ENCODE measurements around the gene ILF2. TPM values are rescaled to one million over a fixed set of nuclear protein-coding genes. Genes with fewer than 3 reads are reported as not detected.
A peak's percentile ranks its signal among the peaks of the same experiment; 100 is the strongest.
"Not testable (repeated sequence)": the region's sequence is repeated elsewhere in the genome, so short reads cannot be mapped to it uniquely, and the experiment has no call there.

ILF2 gene
- 295 and 319 TPM in 2 replicates for total RNA-seq (2014; rRNA removed)
- 235 TPM for polyA plus RNA-seq (2012)

DNA sequence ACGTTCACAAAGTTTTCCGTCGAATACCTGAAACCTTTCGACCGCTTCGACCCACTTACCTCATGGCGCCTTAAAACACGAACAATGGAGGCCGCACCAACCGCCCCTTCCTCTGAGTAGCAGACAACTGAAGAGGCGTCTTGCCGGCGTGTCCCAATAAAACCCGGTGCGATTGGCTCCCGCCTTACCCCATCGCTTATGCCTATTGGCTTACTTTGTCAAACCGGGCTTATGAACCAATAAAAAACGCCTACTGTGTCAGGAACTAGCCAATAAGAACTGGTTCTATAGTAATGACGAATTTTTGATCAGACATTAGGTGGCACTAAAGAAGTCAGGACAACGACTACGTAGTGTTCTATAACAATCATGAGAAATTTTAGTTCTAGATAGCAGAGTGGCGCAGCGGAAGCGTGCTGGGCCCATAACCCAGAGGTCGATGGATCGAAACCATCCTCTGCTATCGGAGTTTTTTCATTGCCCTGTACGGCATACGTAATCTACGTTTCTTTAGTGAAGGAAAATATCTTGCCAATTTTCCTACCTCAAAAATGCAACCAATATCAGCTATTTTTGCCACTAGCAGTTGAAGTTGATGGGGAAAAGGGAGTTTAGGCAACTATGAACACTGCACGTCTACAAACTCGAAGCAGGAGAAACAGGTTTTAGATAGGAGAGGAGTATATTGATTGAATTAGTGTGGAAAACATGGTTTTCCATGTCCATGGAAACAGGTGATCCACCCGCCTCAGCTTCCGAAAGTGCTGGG, at the start of gene ILF2:
Gene ILF2 (minus strand): TSS at position 135 of the 769 bp plus-strand sequence. CDS start 71 bp downstream, at position 64.
- DNase-seq (ENCODE audit: low read depth): peak; percentile 99

DNA sequence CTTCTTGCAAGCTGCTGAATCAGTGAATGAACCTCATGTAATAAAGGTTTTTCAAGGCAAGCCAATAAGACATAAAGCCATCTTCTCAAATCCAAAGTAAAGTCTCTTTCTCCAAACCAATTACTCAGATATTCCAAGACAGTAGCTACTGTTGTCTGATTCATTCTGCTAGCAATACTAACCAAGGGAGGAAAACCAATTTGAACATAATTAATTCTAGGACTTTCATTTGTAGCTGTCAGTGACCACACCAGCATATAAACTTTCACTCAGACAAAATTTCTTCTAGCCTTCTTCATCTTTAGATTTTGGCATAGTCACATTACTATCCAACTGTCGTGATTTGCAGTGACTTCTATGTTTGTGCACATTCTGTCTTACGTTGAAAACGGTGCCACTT, 46.5 kb upstream of the ILF2 start:
- DNase-seq (ENCODE audit: low read depth): no peak

DNA sequence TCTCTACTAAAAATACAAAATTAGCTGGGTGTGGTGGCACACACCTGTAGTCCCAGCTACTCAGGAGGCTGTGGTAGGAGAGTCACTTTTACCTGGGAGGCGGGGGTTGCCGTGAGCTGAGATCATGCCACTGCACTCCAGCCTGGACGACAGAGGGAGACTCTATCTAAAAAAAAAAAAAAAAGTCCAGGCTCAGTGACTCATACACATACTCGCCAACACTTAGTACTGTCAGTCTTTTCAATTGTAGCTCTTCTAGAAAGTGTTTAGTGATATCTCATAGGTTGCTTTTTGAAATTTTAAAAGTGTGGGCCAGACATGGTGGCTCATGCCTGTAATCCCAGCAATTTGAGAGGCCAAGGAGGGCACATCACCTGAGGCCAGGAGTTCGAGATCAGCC, 45.4 kb upstream of the ILF2 start:
- DNase-seq (ENCODE audit: low read depth): not testable (repeated sequence)

GRCh38 chr1:153711026-153711425, 40.2 kb upstream of the ILF2 start:
- DNase-seq (ENCODE audit: low read depth): no peak

DNA sequence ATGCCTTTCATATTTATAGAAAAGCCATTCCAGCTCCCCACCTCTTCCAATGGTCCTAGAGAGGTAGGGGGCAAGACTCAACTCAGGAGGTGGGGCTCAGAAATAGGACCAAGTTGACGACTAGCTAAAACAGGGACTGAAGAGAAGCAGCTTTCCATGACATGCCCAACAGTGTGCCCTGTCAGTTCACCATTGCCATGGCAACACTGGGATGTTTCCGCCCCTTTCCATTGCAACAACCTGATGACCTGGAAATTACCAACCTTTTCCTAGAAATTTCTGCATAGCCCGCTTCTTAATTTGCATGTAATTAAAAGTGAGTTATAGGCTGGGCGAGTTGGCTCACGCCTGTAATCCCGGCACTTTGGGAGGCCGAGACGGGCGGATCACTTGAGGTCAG, 34.7 kb upstream of the ILF2 start:
- DNase-seq (ENCODE audit: low read depth): no peak

- no peak for DNase-seq (ENCODE audit: low read depth)
Measured at GRCh38 chr1:153699768-153700167, 29.0 kb upstream of the ILF2 start.

GRCh38 chr1:153698923-153699714, 28.3 kb upstream of the ILF2 start:
- DNase-seq (ENCODE audit: low read depth): peak; percentile 12

DNA sequence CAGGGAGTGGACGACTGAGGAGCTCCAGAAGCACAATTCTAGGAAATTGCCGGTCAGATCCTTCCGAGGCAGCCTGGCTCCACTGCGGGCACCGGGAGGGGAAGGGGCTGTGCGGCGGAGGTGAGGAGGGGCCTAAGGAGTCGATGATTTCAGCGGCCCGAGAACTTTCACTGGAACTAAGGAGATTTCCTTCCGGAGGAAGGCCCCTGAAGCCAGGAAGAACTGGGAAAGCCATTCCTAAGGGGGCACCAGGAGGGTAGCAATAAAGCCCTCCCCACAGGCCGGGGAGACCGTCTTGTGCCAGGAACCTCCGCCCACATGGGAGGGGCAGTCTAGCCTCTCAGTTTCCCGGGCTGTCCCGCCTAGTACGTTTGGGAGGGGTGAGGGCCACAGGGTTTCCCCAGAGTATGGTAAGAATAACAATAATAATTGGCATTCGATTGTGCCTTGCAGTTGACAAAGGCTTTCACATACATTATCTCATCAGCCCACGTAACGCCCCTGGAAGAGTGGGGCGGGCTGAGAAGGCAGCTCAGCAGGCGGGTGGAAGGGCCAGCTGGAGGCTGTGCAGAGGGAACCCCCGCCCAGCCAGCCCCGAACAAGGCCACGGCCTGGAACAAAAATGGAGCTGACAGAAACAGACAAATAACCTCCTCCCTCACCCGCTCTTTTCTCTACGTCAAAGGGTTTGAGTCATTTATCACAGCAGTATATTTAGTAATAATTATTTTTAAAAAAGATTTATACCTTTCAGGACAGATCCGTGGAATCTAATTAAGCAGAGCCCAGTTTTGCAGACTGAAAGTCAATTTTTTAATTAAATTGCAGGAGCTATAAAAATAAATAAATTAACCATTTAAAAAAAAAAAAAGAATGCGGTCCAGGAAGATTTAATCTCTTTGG, 27.5 kb upstream of the ILF2 start:
- DNase-seq (ENCODE audit: low read depth): no peak

- DNase-seq (ENCODE audit: low read depth): no peak
Measured at GRCh38 chr1:153697191-153698019, 26.6 kb upstream of the ILF2 start.

DNA sequence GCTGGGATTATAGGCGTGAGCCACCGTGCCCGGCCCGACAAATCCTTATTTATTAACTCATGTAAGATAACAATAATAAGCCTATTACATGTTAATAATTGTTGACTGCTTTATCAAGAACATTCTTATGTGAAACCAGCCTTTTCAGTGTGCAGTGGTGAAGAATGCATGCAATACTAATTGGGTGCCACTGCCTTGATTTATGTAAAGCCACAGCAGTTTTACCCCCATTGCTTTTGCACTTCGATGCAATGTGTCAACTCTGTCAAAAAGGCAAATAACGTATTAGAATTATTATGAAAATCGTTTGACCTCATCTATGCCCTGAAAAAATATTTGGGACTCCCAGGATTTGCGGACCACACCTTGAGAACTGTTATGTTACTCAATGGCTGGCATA, 25.9 kb upstream of the ILF2 start:
- no peak for DNase-seq (ENCODE audit: low read depth)

DNA sequence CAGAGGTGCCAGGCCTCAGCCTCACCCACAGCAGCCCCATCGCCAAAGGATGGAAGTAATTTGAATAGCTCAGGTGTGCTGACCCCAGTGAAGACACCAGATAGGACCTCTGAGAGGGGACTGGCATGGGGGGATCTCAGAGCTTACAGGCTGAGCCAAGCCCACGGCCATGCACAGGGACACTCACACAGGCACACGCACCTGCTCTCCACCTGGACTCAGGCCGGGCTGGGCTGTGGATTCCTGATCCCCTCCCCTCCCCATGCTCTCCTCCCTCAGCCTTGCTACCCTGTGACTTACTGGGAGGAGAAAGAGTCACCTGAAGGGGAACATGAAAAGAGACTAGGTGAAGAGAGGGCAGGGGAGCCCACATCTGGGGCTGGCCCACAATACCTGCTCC, 22.7 kb upstream of the ILF2 start:
- DNase-seq (ENCODE audit: low read depth): no peak

DNA sequence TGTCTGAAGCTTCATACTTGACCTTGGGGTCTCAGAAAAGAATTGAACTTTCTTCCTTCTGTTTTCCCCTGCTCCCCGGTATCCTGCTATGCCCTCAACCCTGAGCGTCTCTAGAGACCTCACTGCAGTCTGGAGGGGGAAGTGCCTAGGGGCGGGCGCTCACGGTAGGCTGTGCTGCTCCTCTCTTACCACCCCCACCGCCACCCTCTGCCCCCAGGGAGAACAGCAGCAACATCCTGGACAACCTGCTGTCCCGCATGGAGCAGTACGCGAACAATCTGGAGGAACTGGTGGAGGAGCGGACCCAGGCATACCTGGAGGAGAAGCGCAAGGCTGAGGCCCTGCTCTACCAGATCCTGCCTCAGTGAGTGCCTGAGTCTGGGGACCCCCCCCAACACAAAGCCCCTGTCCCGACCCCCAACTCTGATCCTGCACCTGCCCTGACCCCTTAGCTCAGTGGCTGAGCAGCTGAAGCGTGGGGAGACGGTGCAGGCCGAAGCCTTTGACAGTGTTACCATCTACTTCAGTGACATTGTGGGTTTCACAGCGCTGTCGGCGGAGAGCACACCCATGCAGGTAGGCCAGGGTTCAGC, 18.0 kb upstream of the ILF2 start:
- no peak for DNase-seq (ENCODE audit: low read depth)

DNA sequence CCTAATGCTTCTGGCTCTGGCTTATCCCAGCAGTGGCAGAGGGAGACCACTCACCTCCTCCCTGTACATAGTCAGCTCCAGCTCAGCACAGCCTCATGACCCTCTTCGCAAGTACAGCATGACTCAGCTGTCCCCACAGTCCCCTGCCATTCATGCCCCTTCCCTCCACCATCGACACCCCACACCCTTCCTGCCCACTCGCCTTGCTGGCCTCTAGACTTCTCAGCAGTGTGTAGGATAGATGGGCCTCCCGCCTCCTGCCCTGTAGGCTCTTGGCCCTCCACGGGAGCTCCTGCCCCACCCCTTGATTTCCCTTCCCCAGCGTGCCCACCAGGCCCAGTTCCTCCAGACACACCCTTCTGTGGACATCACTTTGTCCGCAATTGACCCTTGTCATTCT, 17.5 kb upstream of the ILF2 start:
- DNase-seq (ENCODE audit: low read depth): no peak

DNA sequence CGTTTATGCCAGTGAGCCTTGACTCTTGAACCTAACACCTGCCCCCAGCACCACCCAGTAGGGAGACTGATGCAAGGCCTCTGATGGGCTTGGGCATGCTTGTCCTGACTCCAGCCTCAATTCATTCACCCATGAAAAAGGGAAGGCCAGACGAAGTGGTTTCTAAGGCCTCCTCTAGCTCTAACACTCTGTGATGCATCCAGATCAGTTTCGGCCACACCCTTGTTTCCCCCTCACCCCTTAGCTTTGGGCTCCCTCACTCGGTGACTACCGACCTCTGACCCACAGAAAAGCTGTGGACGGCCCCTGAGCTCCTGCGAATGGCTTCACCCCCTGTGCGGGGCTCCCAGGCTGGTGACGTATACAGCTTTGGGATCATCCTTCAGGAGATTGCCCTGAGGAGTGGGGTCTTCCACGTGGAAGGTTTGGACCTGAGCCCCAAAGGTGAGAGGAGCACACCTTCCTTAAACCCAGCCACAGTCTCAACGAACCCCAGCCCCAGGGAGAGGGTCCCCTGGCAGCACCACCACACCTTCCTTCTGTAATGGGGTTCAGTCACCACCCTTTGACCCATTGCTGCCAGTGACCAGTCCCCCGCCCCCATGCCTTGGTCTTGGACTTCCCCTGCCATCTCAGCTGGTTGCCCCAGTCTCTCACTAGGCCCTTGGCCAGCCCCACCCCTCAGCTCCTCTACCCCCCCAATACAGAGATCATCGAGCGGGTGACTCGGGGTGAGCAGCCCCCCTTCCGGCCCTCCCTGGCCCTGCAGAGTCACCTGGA, 16.7 kb upstream of the ILF2 start:
- no peak for DNase-seq (ENCODE audit: low read depth)

DNA sequence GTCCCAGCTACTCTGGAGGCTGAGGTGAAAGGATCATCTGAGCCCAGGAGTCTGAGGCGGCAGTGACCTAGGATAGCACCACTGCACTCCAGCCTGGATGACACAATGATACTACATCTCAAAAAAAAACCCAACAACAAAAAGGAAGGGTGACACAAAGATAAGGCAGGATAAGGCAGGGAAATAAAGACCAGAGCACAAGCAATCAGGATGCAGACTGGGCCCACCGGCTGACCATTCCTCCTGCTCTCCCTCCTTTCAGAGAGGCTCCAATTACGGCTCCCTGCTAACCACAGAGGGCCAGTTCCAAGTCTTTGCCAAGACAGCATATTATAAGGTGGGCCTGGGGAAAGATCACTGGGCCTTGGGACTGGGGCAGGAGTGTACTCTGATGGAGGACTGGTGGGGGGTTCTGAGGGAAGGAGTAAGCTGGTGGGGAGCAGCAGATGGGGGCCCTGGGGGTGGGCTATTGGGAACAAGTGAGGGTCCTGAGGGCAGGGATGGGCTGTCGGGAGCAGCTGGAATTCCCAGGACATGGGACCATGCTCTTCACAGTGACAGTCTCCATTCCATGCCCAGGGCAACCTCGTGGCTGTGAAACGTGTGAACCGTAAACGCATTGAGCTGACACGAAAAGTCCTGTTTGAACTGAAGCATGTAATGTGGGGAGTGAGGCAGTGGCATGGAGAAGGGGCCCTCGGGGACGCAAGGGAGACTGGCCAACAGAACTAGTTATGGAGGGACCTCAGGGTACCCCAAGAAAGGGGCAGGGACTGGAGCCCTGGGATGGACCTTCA, 14.9 kb upstream of the ILF2 start:
- DNase-seq (ENCODE audit: low read depth): no peak

DNA sequence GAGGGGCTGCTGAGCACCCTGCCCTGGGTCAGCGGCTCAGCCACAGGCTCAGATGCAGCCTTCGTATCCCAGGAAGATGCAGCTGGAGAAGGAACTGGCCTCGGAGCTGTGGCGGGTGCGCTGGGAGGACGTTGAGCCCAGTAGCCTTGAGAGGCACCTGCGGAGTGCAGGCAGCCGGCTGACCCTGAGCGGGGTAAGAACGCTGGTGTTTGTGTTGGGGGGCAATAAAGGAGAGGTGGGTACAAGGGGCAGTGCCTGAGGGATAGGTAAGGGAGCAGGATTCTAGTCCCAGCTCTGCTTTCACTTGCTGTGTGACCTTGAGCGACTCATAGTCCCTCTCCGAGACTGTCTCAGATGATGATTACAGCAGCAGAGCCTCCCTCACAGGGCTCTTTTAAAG, 14.1 kb upstream of the ILF2 start:
- DNase-seq (ENCODE audit: low read depth): no peak

GRCh38 chr1:153683854-153684253, 13.1 kb upstream of the ILF2 start:
- DNase-seq (ENCODE audit: low read depth): no peak

GRCh38 chr1:153682730-153683129, 11.9 kb upstream of the ILF2 start:
- DNase-seq (ENCODE audit: low read depth): no peak

DNA sequence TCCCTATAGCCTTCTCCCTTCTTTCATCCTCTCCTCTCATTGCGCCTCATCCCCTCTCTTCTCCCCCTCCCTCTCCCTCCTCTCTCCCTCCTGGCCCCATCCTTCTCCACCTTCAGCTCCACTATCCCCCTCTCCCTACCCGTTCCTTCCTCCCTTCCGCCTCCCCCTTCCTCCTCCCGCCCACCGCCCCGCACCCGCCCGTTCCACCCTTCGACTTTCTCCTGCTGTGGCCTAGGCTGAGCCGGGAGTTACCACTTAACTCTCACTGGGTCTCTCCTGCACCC, 9.3 kb upstream of the ILF2 start:
- no peak for DNase-seq (ENCODE audit: low read depth)

All from LHCN-M2 (cell line).